NCI-H2196 treated with DMSO at 0.1 percent for 48 hours (cell line): ENCODE measurements around the gene IDH3B.

Experiments
- DNase-seq: peaks from one replicate; lab custom pipeline; 2025; ENCODE audit not compliant: unreplicated experiment; lab: John Stamatoyannopoulos, UW

Gene IDH3B

GRCh38 chr20:2624190-2624589, 39.8 kb downstream of the IDH3B start:
- DNase-seq, result no peak

- no peak for DNase-seq
Measured at GRCh38 chr20:2619961-2620595, 43.9 kb downstream of the IDH3B start.

GRCh38 chr20:2619337-2619736, 44.7 kb downstream of the IDH3B start:
- no peak for DNase-seq

GRCh38 chr20:2618815-2619214, 45.2 kb downstream of the IDH3B start:
- no peak for DNase-seq

- DNase-seq, result no peak
Measured at GRCh38 chr20:2617099-2617714, 46.8 kb downstream of the IDH3B start.

GRCh38 chr20:2616634-2617033, 47.4 kb downstream of the IDH3B start:
- DNase-seq, result no peak

- no peak for DNase-seq
Measured at GRCh38 chr20:2612073-2612472, 51.9 kb downstream of the IDH3B start.

GRCh38 chr20:2610941-2611720, 52.9 kb downstream of the IDH3B start:
- DNase-seq, result no peak

GRCh38 chr20:2610326-2610725, 53.7 kb downstream of the IDH3B start:
- no peak for DNase-seq
